Measurements from ENCODE around the gene SYNRG. TPM values are rescaled to one million over a fixed set of nuclear protein-coding genes. Genes with fewer than 3 reads are reported as not detected.
A peak's percentile ranks its signal among the peaks of the same experiment; 100 is the strongest.

The SYNRG gene
- total and polyA plus RNA-seq, 2 of the 13 experiments (the other 11 are each of a cell fraction or from before 2014, with no cell fraction given): 7.3 to 8.7 TPM

GRCh38 chr17:37490638-37491614 lies 118.3 kb downstream of the SYNRG start (continued):
- no peak; the same call in 1 of the 2 replicates for TF ChIP-seq FOXA3 (CRISPR knock-in tag; IDR thresholded peaks at IDR 0.05)
- no peak for TF ChIP-seq NONO (IDR thresholded peaks at IDR 0.05)
- TF ChIP-seq NONO (CRISPR knock-in tag; conservative IDR thresholded peaks at IDR 0.05): no peak
- peak; percentile 29 for TF ChIP-seq TEAD3 (CRISPR knock-in tag; optimal IDR thresholded peaks at IDR 0.05; ENCODE audit: borderline replicate concordance)
- no peak for TF ChIP-seq YY1 (IDR thresholded peaks at IDR 0.05; ENCODE audit: insufficient read depth, insufficient replicate concordance, low read depth, low read length)
- TF ChIP-seq, protein P1, sequence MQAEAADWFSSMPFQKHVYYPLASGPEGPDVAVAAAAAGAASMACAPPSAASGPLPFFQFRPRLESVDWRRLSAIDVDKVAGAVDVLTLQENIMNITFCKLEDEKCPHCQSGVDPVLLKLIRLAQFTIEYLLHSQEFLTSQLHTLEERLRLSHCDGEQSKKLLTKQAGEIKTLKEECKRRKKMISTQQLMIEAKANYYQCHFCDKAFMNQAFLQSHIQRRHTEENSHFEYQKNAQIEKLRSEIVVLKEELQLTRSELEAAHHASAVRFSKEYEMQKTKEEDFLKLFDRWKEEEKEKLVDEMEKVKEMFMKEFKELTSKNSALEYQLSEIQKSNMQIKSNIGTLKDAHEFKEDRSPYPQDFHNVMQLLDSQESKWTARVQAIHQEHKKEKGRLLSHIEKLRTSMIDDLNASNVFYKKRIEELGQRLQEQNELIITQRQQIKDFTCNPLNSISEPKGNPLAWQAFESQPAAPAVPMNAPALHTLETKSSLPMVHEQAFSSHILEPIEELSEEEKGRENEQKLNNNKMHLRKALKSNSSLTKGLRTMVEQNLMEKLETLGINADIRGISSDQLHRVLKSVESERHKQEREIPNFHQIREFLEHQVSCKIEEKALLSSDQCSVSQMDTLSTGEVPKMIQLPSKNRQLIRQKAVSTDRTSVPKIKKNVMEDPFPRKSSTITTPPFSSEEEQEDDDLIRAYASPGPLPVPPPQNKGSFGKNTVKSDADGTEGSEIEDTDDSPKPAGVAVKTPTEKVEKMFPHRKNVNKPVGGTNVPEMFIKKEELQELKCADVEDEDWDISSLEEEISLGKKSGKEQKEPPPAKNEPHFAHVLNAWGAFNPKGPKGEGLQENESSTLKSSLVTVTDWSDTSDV (CRISPR knock-in tag; IDR thresholded peaks at IDR 0.05): no peak
- no peak for TF ChIP-seq TARDBP (CRISPR knock-in tag; IDR thresholded peaks at IDR 0.05)
- TF ChIP-seq FOXO4 (CRISPR knock-in tag; conservative IDR thresholded peaks at IDR 0.05): no peak
- no peak for TF ChIP-seq MTF2 (CRISPR knock-in tag; IDR thresholded peaks at IDR 0.05; ENCODE audit: borderline replicate concordance)
- no peak for TF ChIP-seq KLF16 (CRISPR knock-in tag; IDR thresholded peaks at IDR 0.05)
- TF ChIP-seq ZNF614 (CRISPR knock-in tag; IDR thresholded peaks at IDR 0.05; ENCODE audit: borderline replicate concordance): 0 out of 2 replicates have a peak, but pooled peaks have one; percentile 12
- no peak for TF ChIP-seq ZNF180 (CRISPR knock-in tag; IDR thresholded peaks at IDR 0.05; ENCODE audit: borderline replicate concordance, low read depth)
- TF ChIP-seq DDIT3 (CRISPR knock-in tag; IDR thresholded peaks at IDR 0.05): no peak
- no peak for TF ChIP-seq ZBTB1 (CRISPR knock-in tag; IDR thresholded peaks at IDR 0.05; ENCODE audit: borderline replicate concordance)
- no peak for TF ChIP-seq CHD4 (IDR thresholded peaks at IDR 0.05; ENCODE audit: borderline replicate concordance, low read length)
- TF ChIP-seq ZSCAN29 (CRISPR knock-in tag; conservative IDR thresholded peaks at IDR 0.05): no peak
- no peak for TF ChIP-seq FIP1L1 (IDR thresholded peaks at IDR 0.05; ENCODE audit: borderline replicate concordance, insufficient read depth, low read depth, low read length)
- TF ChIP-seq ZNF768 (CRISPR knock-in tag; IDR thresholded peaks at IDR 0.05): no peak
- TF ChIP-seq, protein P2, sequence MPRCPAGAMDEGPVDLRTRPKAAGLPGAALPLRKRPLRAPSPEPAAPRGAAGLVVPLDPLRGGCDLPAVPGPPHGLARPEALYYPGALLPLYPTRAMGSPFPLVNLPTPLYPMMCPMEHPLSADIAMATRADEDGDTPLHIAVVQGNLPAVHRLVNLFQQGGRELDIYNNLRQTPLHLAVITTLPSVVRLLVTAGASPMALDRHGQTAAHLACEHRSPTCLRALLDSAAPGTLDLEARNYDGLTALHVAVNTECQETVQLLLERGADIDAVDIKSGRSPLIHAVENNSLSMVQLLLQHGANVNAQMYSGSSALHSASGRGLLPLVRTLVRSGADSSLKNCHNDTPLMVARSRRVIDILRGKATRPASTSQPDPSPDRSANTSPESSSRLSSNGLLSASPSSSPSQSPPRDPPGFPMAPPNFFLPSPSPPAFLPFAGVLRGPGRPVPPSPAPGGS (CRISPR knock-in tag; IDR thresholded peaks at IDR 0.05): no peak
- TF ChIP-seq CEBPB (IDR thresholded peaks at IDR 0.05; ENCODE audit: borderline replicate concordance, low read depth, low read length): no peak
- no peak for TF ChIP-seq WIZ (CRISPR knock-in tag; IDR thresholded peaks at IDR 0.05)
- no peak for TF ChIP-seq ZNF207 (IDR thresholded peaks at IDR 0.05; ENCODE audit: borderline replicate concordance)
- TF ChIP-seq KMT2B (CRISPR knock-in tag; IDR thresholded peaks at IDR 0.05): peak; percentile 55; the same call in 1 of the 2 replicates
- no peak for TF ChIP-seq BRD4 (CRISPR knock-in tag; IDR thresholded peaks at IDR 0.05)
- peak; percentile 29 for TF ChIP-seq SALL1 (CRISPR knock-in tag; IDR thresholded peaks at IDR 0.05)

All from HepG2 (cell line).